Right renal cortex interstitium (tissue), 3 donors: ENCODE results near the gene XPNPEP2. TPM values are rescaled to one million over a fixed set of nuclear protein-coding genes. Genes with fewer than 3 reads are reported as not detected.

ENCODE experiments used
- DNase-seq, 3 donors: peaks; one replicate each; pipeline ENCODE4 v3.0.0-alpha.2; 2013; ENCODE audit warnings: low read depth in 3 of 3, low spot score in 2 of 3
- polyA plus RNA-seq, 3 donors: library from polyadenylated mRNA; unstranded; fragments of 120-200 nt; gene quantifications; one replicate each; pipeline ENCODE4 v1.2.1, GENCODE V29; 2013; ENCODE audit not compliant: insufficient read length in 3 of 3

Gene XPNPEP2
- polyA plus RNA-seq, 3 donors, result 53.7 to 101 (median 56.2) TPM

GRCh38 chrX:129773649-129774458 is 35.1 kb downstream of the XPNPEP2 start:
- DNase-seq, result no peak

GRCh38 chrX:129777218-129778030 is 38.6 kb downstream of the XPNPEP2 start:
- no peak for DNase-seq

- DNase-seq, result no peak
Measured at GRCh38 chrX:129779086-129779672, 40.4 kb downstream of the XPNPEP2 start.

- no peak for DNase-seq
Measured at GRCh38 chrX:129779747-129780146, 41.0 kb downstream of the XPNPEP2 start, which contains the start of gene SASH3. Gene SASH3 (plus strand): TSS chrX:129779949. CDS start chrX:129780098, 149 bp downstream.

GRCh38 chrX:129780441-129781105 is 41.8 kb downstream of the XPNPEP2 start:
- DNase-seq, result no peak

- DNase-seq, result no peak
Measured at GRCh38 chrX:129781134-129781672, 42.4 kb downstream of the XPNPEP2 start.

- no peak for DNase-seq
Measured at GRCh38 chrX:129781680-129782495, 43.1 kb downstream of the XPNPEP2 start.

GRCh38 chrX:129782706-129783105 is 43.9 kb downstream of the XPNPEP2 start:
- no peak for DNase-seq

GRCh38 chrX:129783291-129783713 is 44.5 kb downstream of the XPNPEP2 start:
- DNase-seq, result no peak

- DNase-seq, result no peak
Measured at GRCh38 chrX:129784371-129784770, 45.6 kb downstream of the XPNPEP2 start.

- DNase-seq, result no peak
Measured at GRCh38 chrX:129785160-129785947, 46.6 kb downstream of the XPNPEP2 start.

GRCh38 chrX:129786210-129786651 is 47.5 kb downstream of the XPNPEP2 start:
- DNase-seq, result no peak

GRCh38 chrX:129787336-129788055 is 48.7 kb downstream of the XPNPEP2 start:
- no peak for DNase-seq

GRCh38 chrX:129788527-129788926 is 49.7 kb downstream of the XPNPEP2 start:
- DNase-seq, result no peak

GRCh38 chrX:129790146-129790545 is 51.4 kb downstream of the XPNPEP2 start:
- no peak for DNase-seq

- DNase-seq, result no peak
Measured at GRCh38 chrX:129790808-129791207, 52.0 kb downstream of the XPNPEP2 start.

- DNase-seq, result no peak
Measured at GRCh38 chrX:129791336-129791735, 52.6 kb downstream of the XPNPEP2 start.

GRCh38 chrX:129791961-129792570 is 53.3 kb downstream of the XPNPEP2 start:
- DNase-seq, result no peak
